ENCODE results near the gene BRD1. TPM values are rescaled to one million over a fixed set of nuclear protein-coding genes. Genes with fewer than 3 reads are reported as not detected.
A peak's percentile ranks its signal among the peaks of the same experiment; 100 is the strongest.

The BRD1 gene
- total RNA-seq, 1 donor from 2014 or later, result 23.6 TPM

- no peak for DNase-seq (ENCODE audit: low read depth in 2 of 2)
Measured at GRCh38 chr22:49803737-49804375, 23.8 kb downstream of the BRD1 start.

- no peak for DNase-seq (ENCODE audit: low read depth in 2 of 2)
Measured at GRCh38 chr22:49803134-49803533, 24.5 kb downstream of the BRD1 start.

GRCh38 chr22:49801391-49802060 is 26.1 kb downstream of the BRD1 start:
- DNase-seq (ENCODE audit: low read depth in 2 of 2), result no peak

DNA sequence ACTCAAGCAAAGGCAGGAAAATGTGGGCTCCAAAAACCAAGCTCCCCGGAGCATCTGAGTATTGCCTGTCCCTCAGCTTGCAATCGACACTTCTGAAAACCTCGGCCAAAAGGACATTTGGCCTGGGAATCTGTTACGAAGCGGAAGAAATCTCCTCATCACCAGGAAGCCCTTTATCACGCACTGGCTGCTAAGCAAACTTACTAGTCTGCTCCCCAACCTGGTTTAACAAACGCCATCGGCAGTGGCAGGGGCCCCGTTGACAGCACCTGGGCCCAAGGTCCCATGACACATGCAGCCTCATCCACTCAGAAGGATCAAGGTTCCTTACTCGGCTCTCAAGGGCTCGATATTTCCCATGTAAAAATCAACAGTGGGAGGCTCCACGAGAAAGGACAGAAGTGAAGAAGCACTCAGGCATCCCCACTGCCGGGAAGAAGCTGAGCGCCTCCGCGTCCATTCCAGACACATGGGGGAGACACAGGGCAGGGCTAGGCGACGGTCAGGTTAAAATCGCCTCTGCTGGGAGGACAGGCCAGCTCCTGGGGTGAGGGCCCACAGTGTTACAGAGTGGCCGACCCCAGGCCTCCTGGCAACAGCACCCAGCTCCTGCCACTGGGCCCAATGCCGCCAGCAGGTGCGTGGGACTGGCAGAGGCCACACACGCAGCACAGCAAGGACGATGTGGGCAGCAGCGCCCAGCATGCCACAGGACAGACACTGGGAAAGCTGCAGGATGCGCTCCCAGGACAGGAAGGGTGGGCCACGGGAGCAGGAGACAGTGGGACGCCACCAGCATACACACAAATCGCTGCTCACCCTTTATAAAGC is 27.1 kb downstream of the BRD1 start:
- peak in 1 of 2 donors; percentile 13 for DNase-seq (ENCODE audit: low read depth in 2 of 2)

- DNase-seq (ENCODE audit: low read depth in 2 of 2), result no peak
Measured at GRCh38 chr22:49799431-49800075, 28.1 kb downstream of the BRD1 start.

DNA sequence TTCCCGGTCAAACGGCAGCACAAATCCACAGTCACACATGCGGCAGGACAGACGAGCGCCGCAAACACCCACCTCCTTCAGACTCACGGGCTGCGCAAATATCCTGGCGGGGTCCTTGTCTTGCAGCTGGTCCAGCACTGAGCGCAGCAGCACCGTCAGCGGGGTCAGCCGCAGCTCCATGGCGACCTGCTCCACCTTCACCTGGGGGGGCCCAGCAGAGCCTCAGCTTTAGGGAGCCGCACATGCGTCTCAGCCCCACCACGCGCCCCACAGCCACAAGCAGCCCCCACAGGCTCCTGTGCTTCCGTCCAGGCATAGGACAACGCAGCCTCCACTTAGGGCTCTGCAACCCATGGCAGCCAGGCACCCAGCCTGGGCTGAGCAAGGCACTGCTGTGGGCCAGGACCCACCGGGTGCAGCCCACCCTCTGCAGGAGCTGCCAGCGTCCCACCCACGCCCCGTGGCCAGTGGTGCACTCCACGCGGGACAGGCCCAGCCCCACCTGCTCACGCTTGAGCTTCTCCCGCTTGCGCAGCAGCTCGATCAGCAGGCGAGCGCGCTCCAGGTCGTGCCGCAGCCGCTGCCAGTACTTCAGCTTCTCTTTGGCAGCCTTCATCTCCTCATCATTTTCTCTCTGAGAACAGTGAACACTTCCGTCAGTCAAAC is 29.1 kb downstream of the BRD1 start:
- DNase-seq (ENCODE audit: low read depth in 2 of 2), result no peak

DNA sequence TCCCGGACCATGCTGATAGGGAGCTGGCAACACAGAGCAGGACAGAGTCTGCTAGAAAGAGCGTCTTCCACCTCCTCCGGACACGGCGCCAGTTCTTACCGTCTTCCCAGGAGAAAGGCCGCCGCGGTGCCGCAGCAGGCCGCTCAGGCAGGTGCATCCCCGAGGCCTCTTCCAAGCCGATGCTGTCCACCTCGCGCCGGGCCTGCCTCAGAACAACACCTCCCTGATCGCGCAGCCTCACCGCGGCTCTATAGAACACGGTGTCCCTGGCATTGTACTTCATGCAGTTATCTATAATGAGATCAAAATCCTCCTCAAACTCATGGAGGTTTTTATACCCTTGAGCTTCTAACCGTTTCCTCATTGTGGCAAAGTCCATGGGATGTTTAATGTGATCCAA is 30.0 kb downstream of the BRD1 start:
- DNase-seq (ENCODE audit: low read depth in 2 of 2), result no peak

GRCh38 chr22:49796596-49797270 is 30.9 kb downstream of the BRD1 start:
- DNase-seq (ENCODE audit: low read depth in 2 of 2), result no peak

DNA sequence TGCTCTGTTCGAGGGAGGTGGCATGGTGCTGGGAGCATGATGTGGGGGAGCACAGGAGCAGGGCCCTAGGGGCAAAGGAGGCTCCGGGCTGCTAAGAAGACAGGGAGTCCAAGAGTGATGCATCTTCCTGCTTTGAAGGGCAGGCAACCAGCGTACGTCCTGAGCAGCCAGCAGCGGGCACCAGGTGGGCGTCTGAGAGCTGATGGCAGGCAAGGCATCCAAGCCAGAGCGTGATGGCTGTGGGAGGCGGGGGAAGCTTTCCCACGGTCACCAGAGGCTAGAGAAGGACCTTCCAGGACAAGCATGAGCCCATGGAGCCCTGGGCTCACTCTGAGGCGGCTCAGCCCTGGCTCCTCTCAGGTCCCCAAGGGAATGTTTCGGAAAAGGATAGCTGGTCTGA is 32.2 kb downstream of the BRD1 start:
- DNase-seq (ENCODE audit: low read depth in 2 of 2), result no peak

DNA sequence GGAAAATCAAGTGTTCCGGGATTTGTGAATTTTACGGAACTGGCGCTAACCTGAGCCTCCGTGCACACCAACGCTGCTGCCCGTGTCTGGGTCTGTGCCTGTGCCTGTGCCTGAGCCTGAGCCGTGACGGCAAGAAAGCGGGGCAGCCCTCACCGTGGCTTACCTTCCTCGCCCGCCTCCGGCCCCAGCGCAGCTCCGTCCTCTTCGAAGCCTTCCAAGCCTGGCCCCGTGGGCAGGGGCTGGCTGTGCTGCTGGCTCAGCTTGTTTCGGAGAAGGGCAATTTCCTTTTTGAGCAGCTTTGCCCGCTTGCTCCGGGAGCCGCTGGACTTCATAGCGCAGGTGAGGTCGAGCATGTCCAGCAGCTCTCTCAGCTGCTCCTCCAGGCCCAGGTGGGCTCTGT is 33.8 kb downstream of the BRD1 start:
- DNase-seq (ENCODE audit: low read depth in 2 of 2), result no peak

DNA sequence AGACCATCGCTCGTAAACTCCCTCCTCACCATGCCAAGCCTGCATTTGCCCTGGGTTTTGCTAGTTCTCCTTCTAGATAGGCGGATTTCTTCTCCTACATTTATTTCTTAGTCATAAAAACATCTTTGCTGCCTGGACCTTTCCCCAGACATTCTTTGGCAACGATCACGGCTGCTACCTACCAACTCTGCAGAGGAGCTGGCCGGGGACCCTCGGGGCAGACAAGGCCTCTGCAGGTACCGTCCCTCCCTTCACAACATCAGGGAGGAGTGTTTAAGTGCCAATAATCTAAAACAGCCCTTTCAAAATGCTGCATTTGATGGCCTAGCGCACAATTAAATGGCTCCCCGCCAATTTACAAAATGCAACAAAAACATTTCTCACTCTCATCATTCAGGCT is 34.4 kb downstream of the BRD1 start:
- no peak for DNase-seq (ENCODE audit: low read depth in 2 of 2)

GRCh38 chr22:49792107-49792506 is 35.6 kb downstream of the BRD1 start:
- DNase-seq (ENCODE audit: low read depth in 2 of 2), result no peak

DNA sequence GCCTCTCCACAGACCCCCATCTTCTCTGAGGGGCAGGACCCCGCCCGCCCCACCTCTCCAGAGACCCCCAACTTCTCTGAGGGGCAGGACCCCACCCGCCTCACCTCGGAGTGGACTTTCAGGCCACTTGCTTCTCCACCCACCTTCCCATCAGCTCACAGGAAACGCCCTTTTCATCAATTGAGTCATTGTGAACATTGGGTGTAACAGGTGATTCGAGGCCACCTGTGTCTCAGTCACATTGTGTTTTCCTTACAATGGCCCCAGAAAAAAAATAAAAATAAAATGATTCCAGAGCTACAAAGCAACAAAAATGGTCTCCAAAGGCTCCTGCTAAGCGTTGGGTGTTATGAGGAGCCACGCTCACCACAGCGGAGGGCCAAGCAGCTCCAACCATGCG is 36.0 kb downstream of the BRD1 start:
- DNase-seq (ENCODE audit: low read depth in 2 of 2), result no peak

DNA sequence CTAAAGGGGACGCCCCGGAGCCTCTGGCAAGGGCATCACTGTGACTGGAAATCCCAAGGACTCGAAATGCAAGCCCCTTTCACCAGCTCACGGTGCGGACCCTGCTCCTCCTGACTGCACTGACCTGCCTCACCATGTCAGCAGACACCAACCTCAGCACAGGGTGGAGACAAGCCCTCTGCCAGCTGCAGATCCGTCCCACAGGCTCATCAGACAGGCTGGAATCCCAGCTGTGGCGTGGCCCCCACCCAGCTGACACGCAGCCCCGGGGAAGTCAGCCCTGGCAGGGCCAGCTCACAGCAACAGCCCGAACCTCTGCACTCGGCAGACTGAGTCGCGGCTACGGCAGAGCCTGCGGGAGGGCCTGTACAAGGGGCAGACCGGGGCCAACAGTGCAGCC is 36.8 kb downstream of the BRD1 start:
- DNase-seq (ENCODE audit: low read depth in 2 of 2), result no peak

DNA sequence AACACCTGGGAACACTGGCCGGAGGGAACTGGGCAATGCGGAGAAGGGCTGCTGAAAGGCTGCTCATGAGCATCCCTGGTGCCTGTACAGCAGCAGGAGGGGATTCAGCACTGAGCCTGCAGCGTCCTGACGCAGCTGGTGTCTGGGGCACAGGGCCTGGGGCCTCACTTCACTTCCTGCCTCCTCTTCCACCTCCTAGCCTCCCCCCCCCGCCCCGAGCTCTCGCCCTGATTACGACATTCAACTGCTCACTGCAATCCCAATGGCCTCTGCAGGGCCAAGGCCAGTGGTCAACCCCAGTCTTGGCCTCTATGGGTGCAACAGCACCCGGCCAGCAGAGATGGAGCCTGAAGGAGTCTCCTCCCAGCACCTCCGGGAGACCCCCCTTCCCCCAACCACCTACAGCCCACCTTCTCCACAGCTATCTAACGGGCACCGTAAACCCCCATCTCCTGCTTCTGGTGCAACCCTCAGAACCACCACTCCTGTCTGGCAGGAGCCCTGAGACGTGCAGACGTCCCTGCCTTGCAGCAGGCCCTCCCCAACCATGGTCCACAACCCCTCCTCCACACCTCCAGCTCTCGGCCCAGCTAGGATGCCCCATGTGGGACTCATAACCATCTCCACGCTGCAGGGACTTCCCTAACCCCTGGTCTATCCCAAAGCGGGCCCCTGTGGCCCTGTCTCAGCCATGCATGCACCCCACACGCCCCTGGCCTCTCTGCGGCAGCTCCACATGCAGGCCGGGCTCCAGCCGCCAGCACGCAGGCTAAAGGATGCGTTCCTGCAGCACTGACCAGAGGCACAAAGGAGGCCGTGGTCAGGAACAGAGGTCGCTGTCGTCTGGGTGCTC is 38.2 kb downstream of the BRD1 start:
- DNase-seq (ENCODE audit: low read depth in 2 of 2), result peak; percentile 29 to 36

DNA sequence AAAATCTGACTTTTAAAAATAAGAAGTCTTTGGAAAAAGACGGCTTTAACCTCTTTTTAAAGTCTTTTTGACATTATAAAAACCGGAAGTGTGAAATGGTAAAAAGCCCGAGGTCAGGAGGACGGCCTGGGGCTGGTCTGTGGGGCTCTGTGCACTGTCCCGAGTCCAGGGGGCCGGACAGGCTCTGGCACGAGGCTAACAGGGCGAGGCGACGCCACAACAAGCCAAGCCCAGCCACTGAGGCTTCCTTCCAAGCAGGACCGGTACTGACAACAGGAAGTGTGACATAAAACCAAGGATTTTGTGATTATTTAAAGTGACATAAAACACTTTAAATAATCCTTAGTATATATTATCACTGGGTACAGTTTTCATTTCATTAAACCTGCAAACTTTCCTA is 39.2 kb downstream of the BRD1 start:
- peak; percentile 63 to 70 for DNase-seq (ENCODE audit: low read depth in 2 of 2)

- no peak for DNase-seq (ENCODE audit: low read depth in 2 of 2)
Measured at GRCh38 chr22:49787861-49788260, 39.8 kb downstream of the BRD1 start.

DNA sequence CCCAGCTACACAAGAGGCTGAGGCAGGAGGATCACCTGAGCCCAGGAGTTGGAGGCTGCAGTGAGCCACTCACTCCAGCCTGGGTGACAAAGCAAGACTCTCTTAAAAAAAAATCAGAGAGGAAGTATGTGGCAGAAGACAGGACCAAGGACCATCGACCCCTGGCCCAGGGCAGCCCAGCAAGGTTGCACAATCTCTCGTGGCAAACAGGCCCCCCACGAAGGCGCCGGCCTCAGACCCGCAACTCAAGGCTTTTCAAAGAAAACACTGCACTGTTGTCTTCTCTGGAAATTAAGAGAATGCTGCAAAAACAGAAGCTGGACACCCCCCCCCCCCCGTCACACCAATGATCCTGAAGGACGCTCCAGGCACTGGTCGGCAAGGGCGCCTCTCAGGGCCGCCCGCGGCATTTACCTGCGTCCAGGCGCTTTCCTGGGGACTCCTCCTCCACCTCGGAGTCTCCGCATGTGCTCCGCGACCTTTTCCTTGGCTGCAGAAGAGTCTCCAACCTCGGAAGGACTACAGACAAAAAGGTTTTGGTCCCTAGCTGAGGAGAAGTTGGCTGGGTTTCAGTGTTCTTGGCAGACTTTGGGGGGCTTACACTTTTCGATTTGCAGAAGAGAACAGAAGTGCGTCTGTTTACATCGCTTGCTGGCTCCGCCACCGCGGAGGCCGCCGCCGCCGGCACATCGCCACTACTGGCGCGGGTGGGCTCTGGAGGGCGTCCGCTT is 40.5 kb downstream of the BRD1 start:
- DNase-seq (ENCODE audit: low read depth in 2 of 2), result no peak

DNA sequence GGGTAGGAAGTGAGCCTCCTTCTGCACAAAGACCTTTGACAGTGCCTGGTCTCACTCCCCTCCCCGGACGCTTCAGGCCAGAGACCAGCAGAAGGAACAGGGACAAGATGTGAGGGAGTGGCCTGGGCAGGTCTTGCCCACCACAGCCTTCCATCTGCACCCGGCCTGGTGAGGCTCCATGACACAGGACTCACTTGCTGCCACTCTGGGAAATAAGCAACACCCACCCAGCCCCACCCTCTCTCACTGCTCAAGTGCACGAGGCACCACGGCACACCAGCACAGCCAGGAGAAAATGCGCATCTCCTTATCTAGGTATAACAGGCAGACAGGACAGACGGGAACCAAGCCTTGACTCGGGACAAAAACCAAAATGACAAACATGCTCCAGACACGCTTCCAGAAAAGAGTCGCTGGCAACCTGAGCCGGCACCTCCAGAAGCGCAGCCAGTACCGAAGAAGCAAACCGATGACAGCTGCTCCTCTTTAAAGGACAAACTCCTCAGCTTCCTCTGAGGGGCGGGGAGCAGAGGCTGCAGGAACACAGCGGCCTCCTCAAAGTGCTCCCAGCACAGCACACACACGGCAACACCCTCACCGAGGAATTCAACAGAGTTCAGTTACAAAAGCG is 41.7 kb downstream of the BRD1 start:
- DNase-seq (ENCODE audit: low read depth in 2 of 2), result peak in 1 of 2 donors; percentile 21
